Endothelial cell of umbilical vein (primary cell): ENCODE measurements around the gene RPL38. TPM values are rescaled to one million over a fixed set of nuclear protein-coding genes. Genes with fewer than 3 reads are reported as not detected.

Experiments
- BruUV-seq: library from RNA; stranded (reverse); fragments of 400-500 nt; replicated peaks from 2 replicates; lab custom pipeline; 2021; lab: Mats Ljungman, UMichigan
- CTCF ChIA-PET: fragments of 300-600, 350-600 bp; sonication (Branson Sonifier 250); formaldehyde crosslinking; loops from one replicate; lab custom pipeline; 2021; ENCODE audit warnings: antibody characterized with exemption, inconsistent platforms; lab: Charles Lee
- POLR2A ChIA-PET: fragments of 300-600, 350-600 bp; sonication (Branson Sonifier 250); formaldehyde crosslinking; loops from one replicate; lab custom pipeline; 2021; ENCODE audit warnings: antibody characterized with exemption, inconsistent platforms; lab: Charles Lee
- DNase-seq: peaks from one replicate; pipeline ENCODE4 v3.0.0-alpha.2; 2011; ENCODE audit warnings: low read depth, low spot score
- FAIRE-seq: peaks from 2 replicates; lab custom pipeline; 2011; peaks lifted over from hg19 to GRCh38; lab: Jason Lieb, UNC
- H2AFZ ChIP-seq: 2 replicates; pipeline ENCODE4 v1.6.0; 2012; ENCODE audit warnings: low read depth, low read length, control low read depth, inconsistent platforms
- H3K27ac ChIP-seq: 2 replicates; pipeline ENCODE4 v1.5.1; 2011; ENCODE audit warnings: low read depth, mild to moderate bottlenecking, control low read depth, low read length, moderate library complexity; ENCODE audit not compliant: insufficient read depth
- H3K27me3 ChIP-seq, 2 experiments: 2 replicates each; pipeline versions ENCODE4 v1.6.0 to v1.6.1; 2011; ENCODE audit warnings: low read length in 2 of 2, mixed read lengths in 1 of 2; ENCODE audit not compliant: control insufficient read depth in 2 of 2, insufficient read depth in 2 of 2
- H3K36me3 ChIP-seq, 2 experiments: 2 replicates in 1 of 2; 3 replicates in 1 of 2; pipeline ENCODE4 v1.5.1; 2011; ENCODE audit warnings: low read length in 2 of 2, mild to moderate bottlenecking in 1 of 2, moderate library complexity in 1 of 2; ENCODE audit not compliant: control insufficient read depth in 2 of 2, insufficient read depth in 2 of 2; ENCODE audit errors: extremely low read depth in 1 of 2
- H3K4me1 ChIP-seq: 3 replicates; pipeline ENCODE4 v1.5.1; 2011; ENCODE audit warnings: mild to moderate bottlenecking, low read length; ENCODE audit not compliant: control insufficient read depth, insufficient read depth; ENCODE audit errors: extremely low read depth
- H3K4me2 ChIP-seq: 2 replicates; pipeline ENCODE4 v1.6.1; 2011; ENCODE audit warnings: low read length, control low read depth, mixed read lengths; ENCODE audit not compliant: insufficient read depth
- H3K4me3 ChIP-seq, 3 experiments: fragments of 200-600 bp in 1 of 3; sonication (generic), shearing (Covaris generic) in 1 of 3; replicated peaks in 1 of 3; 2 replicates each; pipeline ENCODE4 v1.5.1; 2011 to 2016; ENCODE audit warnings: control low read depth in 3 of 3, low read length in 3 of 3, mild to moderate bottlenecking in 2 of 3, inconsistent platforms in 1 of 3, low read depth in 1 of 3, moderate library complexity in 1 of 3; ENCODE audit not compliant: insufficient read depth in 1 of 3
- H3K79me2 ChIP-seq: 2 replicates; pipeline ENCODE4 v1.6.0; 2012; ENCODE audit warnings: low read length, inconsistent platforms; ENCODE audit not compliant: control insufficient read depth, insufficient read depth
- H3K9ac ChIP-seq: replicated peaks from 2 replicates; pipeline ENCODE3; 2011; ENCODE audit warnings: low read length, control low read depth; ENCODE audit not compliant: insufficient read depth; ENCODE audit errors: extremely low read depth
- H3K9me1 ChIP-seq: replicated peaks from 3 replicates; pipeline ENCODE4 v1.6.0; 2011; ENCODE audit warnings: mild to moderate bottlenecking, low read length; ENCODE audit not compliant: control insufficient read depth, insufficient read depth; ENCODE audit errors: extremely low read depth
- H3K9me3 ChIP-seq: replicated peaks from 2 replicates; pipeline ENCODE4 v1.5.1; 2012; ENCODE audit warnings: low read length, inconsistent platforms; ENCODE audit not compliant: control insufficient read depth, insufficient read depth
- H4K20me1 ChIP-seq: replicated peaks from 2 replicates; pipeline ENCODE3; 2011; ENCODE audit warnings: mild to moderate bottlenecking, low read length; ENCODE audit not compliant: control insufficient read depth, insufficient read depth; ENCODE audit errors: extremely low read depth
- EZH2 ChIP-seq: IDR thresholded peaks from 2 replicates; pipeline ENCODE4 v1.6.1; 2012; ENCODE audit warnings: borderline replicate concordance, low read depth, mild to moderate bottlenecking, moderate library complexity, low read length, inconsistent platforms; ENCODE audit not compliant: severe bottlenecking
- FOS ChIP-seq: IDR thresholded peaks from 2 replicates; pipeline ENCODE4 v1.6.1; 2011; ENCODE audit warnings: mild to moderate bottlenecking, low read length, moderate library complexity, borderline replicate concordance; ENCODE audit not compliant: insufficient read depth
- GATA2 ChIP-seq: IDR thresholded peaks from 2 replicates; pipeline ENCODE4 v1.7.0; 2011; ENCODE audit warnings: low read depth, mild to moderate bottlenecking, moderate library complexity, mixed read lengths, low read length; ENCODE audit not compliant: insufficient read length, insufficient read depth
- JUN ChIP-seq: IDR thresholded peaks from 2 replicates; pipeline ENCODE4 v1.6.1; 2011; ENCODE audit warnings: borderline replicate concordance, low read depth; ENCODE audit not compliant: insufficient read length, insufficient read depth
- MYC ChIP-seq: IDR thresholded peaks from one replicate; pipeline ENCODE4 v1.6.1; 2011; ENCODE audit warnings: mild to moderate bottlenecking, low read depth, low read length
- POLR2A ChIP-seq: IDR thresholded peaks from 2 replicates; pipeline ENCODE4 v1.6.1; 2012; ENCODE audit warnings: low read depth, mild to moderate bottlenecking, control low read depth, low read length
- POLR2AphosphoS5 ChIP-seq: IDR thresholded peaks from 2 replicates; pipeline ENCODE4 v1.6.1; 2012; ENCODE audit warnings: low read depth, mild to moderate bottlenecking, control low read depth, low read length, moderate library complexity; ENCODE audit not compliant: insufficient read depth
- dilution Hi-C: fragments of 300-500 bp; cut with MboI; formaldehyde crosslinking; loops from one replicate; pipeline ENCODE4 v1.15.0; 2019; ENCODE audit warnings: low sequenced_read_pairs; ENCODE audit not compliant: extremely low pct_ligation_motif_present
- intact Hi-C: fragments of 100-400 bp; cut with micrococcal nuclease; formaldehyde crosslinking; loops from one replicate; pipeline ENCODE4 v1.10.0; 2022
- polyA plus RNA-seq, 4 experiments: library from polyadenylated mRNA; depleted of rRNA in 3 of 4; stranded (reverse) in 3 of 4; unstranded in 1 of 4; fragments of >200 nt; gene quantifications; 2 replicates each; pipeline versions ENCODE4 v1.2.1 to v1.2.3, GENCODE V29; 2011 to 2012; ENCODE audit warnings: missing spikeins in 1 of 4
- total RNA-seq: library from RNA; stranded (reverse); gene quantifications from 2 replicates; pipeline ENCODE4 v1.2.3, GENCODE V29; 2021
- TF ChIP-seq, protein P1 (sequence below): IDR thresholded peaks from 2 replicates; pipeline ENCODE4 v1.6.1; 2011; ENCODE audit not compliant: insufficient read depth, insufficient read length
- TF ChIP-seq, protein P2 (sequence below), 2 donors: IDR thresholded peaks; 1 replicate in 1 of 2; 2 replicates in 1 of 2; pipeline ENCODE4 v1.5.1; 2011; ENCODE audit warnings: low read length in 2 of 2, mild to moderate bottlenecking in 2 of 2, moderate library complexity in 2 of 2, control low read depth in 1 of 2, inconsistent platforms in 1 of 2, low read depth in 1 of 2; ENCODE audit not compliant: insufficient read depth in 1 of 2; ENCODE audit errors: extremely low read depth in 1 of 2

RPL38 gene
- total and polyA plus RNA-seq, 2 donors (not counting 3 experiments of a cell fraction or from before 2014, with no cell fraction given): 256 to 1,006 TPM

- no peak overlapping the region for H3K4me3 ChIP-seq
- intact Hi-C loops (no loop called here), dilution Hi-C loops (no loop called here)
- POLR2A ChIA-PET: no interaction called here
- DNase-seq (no peak), FAIRE-seq (no peak)
- no peak overlapping the region for H3K9ac ChIP-seq
- H3K27ac ChIP-seq: no peak overlapping the region
- no peaks in the 10 kb centered on the region for H4K20me1 ChIP-seq
- H3K79me2 ChIP-seq: no peaks in the 10 kb centered on the region
- H3K4me2 ChIP-seq: no peak overlapping the region
- no peak overlapping the region for H2AFZ ChIP-seq
- no peaks in the 10 kb centered on the region for H3K9me3 ChIP-seq
- H3K27me3 ChIP-seq: no peaks in the 10 kb centered on the region
- no peaks in the 10 kb centered on the region for H3K9me1 ChIP-seq
- BruUV-seq: no TSS peak
- no peaks in the 10 kb centered on the region for H3K4me1 ChIP-seq
- H3K36me3 ChIP-seq: no peaks in the 10 kb centered on the region
- CTCF ChIA-PET: no interaction called here
- TF ChIP-seq GATA2 (no peak), EZH2 (no peak), POLR2AphosphoS5 (no peak), JUN (no peak), FOS (no peak), MYC (no peak), POLR2A (no peak)
- TF ChIP-seq, protein P1, sequence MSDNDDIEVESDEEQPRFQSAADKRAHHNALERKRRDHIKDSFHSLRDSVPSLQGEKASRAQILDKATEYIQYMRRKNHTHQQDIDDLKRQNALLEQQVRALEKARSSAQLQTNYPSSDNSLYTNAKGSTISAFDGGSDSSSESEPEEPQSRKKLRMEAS: no peak
- TF ChIP-seq, protein P2, sequence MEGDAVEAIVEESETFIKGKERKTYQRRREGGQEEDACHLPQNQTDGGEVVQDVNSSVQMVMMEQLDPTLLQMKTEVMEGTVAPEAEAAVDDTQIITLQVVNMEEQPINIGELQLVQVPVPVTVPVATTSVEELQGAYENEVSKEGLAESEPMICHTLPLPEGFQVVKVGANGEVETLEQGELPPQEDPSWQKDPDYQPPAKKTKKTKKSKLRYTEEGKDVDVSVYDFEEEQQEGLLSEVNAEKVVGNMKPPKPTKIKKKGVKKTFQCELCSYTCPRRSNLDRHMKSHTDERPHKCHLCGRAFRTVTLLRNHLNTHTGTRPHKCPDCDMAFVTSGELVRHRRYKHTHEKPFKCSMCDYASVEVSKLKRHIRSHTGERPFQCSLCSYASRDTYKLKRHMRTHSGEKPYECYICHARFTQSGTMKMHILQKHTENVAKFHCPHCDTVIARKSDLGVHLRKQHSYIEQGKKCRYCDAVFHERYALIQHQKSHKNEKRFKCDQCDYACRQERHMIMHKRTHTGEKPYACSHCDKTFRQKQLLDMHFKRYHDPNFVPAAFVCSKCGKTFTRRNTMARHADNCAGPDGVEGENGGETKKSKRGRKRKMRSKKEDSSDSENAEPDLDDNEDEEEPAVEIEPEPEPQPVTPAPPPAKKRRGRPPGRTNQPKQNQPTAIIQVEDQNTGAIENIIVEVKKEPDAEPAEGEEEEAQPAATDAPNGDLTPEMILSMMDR (IDR thresholded peaks at IDR 0.05; ENCODE audit: extremely low read depth in 1 of 2, insufficient read depth in 1 of 2, low read depth in 1 of 2, low read length in 2 of 2): no peak
Observed at GRCh38 chr17:74159226-74159840, 44.1 kb upstream of the RPL38 start.
